Loucy (cell line): Measurements from ENCODE around the gene TBC1D8B.

ENCODE experiments used
- H2AFZ ChIP-seq: fragments of 200-600 bp; sonication (generic); 2 replicates; pipeline ENCODE4 v1.6.0; 2016; ENCODE audit warnings: antibody characterized with exemption, mild to moderate bottlenecking, low read length, moderate library complexity
- H3F3A ChIP-seq: fragments of 200-600 bp; 2 replicates; pipeline ENCODE4 v1.6.0; 2016; ENCODE audit warnings: antibody characterized with exemption, low read depth, mild to moderate bottlenecking
- H3K27me3 ChIP-seq: fragments of 200-600 bp; sonication (generic); 2 replicates; pipeline ENCODE4 v1.6.1; 2014; ENCODE audit warnings: low read length, mild to moderate bottlenecking; ENCODE audit not compliant: insufficient read depth, poor library complexity, severe bottlenecking
- H3K36me3 ChIP-seq: fragments of 200-600 bp; sonication (generic); 2 replicates; pipeline ENCODE4 v1.6.1; 2016; ENCODE audit warnings: low read length; ENCODE audit not compliant: insufficient read depth
- H3K4me1 ChIP-seq: fragments of 200-600 bp; sonication (generic); 2 replicates; pipeline ENCODE4 v1.5.1; 2014; ENCODE audit warnings: low read length, mild to moderate bottlenecking; ENCODE audit not compliant: insufficient read depth, poor library complexity, severe bottlenecking
- H3K4me2 ChIP-seq: fragments of 200-600 bp; sonication (generic); 2 replicates; pipeline ENCODE4 v1.6.0; 2014; ENCODE audit warnings: antibody characterized with exemption, low read length, low read depth, mild to moderate bottlenecking; ENCODE audit not compliant: poor library complexity, severe bottlenecking
- H3K4me3 ChIP-seq: fragments of 200-600 bp; sonication (generic); 2 replicates; pipeline ENCODE4 v1.5.1; 2014; ENCODE audit warnings: low read length, mild to moderate bottlenecking, mixed read lengths; ENCODE audit not compliant: poor library complexity, severe bottlenecking
- H3K79me2 ChIP-seq: fragments of 200-600 bp; sonication (generic); 2 replicates; pipeline ENCODE4 v1.6.1; 2014; ENCODE audit warnings: low read length; ENCODE audit not compliant: insufficient read depth
- H3K9ac ChIP-seq: fragments of 200-600 bp; sonication (generic); 2 replicates; pipeline ENCODE4 v1.6.0; 2014; ENCODE audit warnings: mild to moderate bottlenecking, low read depth, low read length, moderate library complexity; ENCODE audit not compliant: poor library complexity, severe bottlenecking
- H3K9me2 ChIP-seq: fragments of 200-600 bp; sonication (generic); replicated peaks from 2 replicates; pipeline ENCODE4 v1.6.1; 2016; ENCODE audit warnings: low read depth, low read length, mixed read lengths
- H3K9me3 ChIP-seq: fragments of 200-600 bp; sonication (generic); 2 replicates; pipeline ENCODE4 v1.6.1; 2014; ENCODE audit warnings: mild to moderate bottlenecking, antibody characterized with exemption, low read length, low read depth; ENCODE audit not compliant: insufficient read depth
- H4K20me1 ChIP-seq: fragments of 200-600 bp; sonication (generic); 2 replicates; pipeline ENCODE4 v1.6.0; 2014; ENCODE audit warnings: antibody characterized with exemption, low read length, mild to moderate bottlenecking; ENCODE audit not compliant: insufficient read depth, poor library complexity, severe bottlenecking
- EZH2phosphoT487 ChIP-seq: fragments of 200-600 bp; IDR thresholded peaks from 2 replicates; pipeline ENCODE4 v1.6.1; 2018; ENCODE audit warnings: antibody characterized with exemption, mild to moderate bottlenecking, moderate library complexity, borderline replicate concordance
- TF ChIP-seq, protein P1 (sequence below): fragments of 200-600 bp; sonication (generic); conservative IDR thresholded peaks from 2 replicates; pipeline ENCODE4 v1.5.1; 2014; ENCODE audit warnings: mild to moderate bottlenecking, antibody characterized with exemption, low read length

TBC1D8B gene

DNA sequence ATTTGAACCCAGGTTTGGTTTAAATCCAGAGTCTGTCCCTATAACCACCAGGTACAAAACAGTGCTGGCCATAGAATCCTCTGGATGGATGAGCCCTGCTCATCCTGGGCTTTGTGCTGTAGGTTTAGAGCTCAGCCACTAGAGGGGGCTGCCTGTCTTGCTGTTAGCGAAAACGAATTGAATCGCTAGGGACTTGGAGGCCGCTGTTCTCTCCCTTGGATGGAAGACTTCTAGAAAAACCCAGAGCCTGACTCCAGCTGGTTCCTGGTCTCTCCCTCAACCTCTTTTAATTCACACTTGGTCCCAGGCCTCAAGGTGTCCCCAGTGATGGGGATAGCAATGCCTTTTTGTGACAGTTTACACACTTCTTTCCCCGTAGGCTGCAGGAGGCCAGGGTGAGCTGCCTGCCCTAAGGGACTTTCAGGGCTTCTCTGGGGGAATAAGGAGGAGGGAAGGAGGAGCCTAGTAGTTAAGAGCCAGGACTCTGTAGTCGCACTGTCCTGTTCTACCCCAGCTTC, 92.0 kb downstream of the TBC1D8B start:
- no peak overlapping the region for H3K4me3 ChIP-seq
- H4K20me1 ChIP-seq, result no peaks in the 10 kb centered on the region
- no peaks in the 10 kb centered on the region for H3K79me2 ChIP-seq
- no peak overlapping the region for H3K9ac ChIP-seq
- TF ChIP-seq, protein P1, sequence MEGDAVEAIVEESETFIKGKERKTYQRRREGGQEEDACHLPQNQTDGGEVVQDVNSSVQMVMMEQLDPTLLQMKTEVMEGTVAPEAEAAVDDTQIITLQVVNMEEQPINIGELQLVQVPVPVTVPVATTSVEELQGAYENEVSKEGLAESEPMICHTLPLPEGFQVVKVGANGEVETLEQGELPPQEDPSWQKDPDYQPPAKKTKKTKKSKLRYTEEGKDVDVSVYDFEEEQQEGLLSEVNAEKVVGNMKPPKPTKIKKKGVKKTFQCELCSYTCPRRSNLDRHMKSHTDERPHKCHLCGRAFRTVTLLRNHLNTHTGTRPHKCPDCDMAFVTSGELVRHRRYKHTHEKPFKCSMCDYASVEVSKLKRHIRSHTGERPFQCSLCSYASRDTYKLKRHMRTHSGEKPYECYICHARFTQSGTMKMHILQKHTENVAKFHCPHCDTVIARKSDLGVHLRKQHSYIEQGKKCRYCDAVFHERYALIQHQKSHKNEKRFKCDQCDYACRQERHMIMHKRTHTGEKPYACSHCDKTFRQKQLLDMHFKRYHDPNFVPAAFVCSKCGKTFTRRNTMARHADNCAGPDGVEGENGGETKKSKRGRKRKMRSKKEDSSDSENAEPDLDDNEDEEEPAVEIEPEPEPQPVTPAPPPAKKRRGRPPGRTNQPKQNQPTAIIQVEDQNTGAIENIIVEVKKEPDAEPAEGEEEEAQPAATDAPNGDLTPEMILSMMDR, result peak; percentile 71
- TF ChIP-seq EZH2phosphoT487, result no peak
- no peak overlapping the region for H3K4me2 ChIP-seq
- H3K27me3 ChIP-seq, result no peaks in the 10 kb centered on the region
- H3K9me3 ChIP-seq, result no peaks in the 10 kb centered on the region
- no peaks in the 10 kb centered on the region for H3K9me2 ChIP-seq
- no peaks in the 10 kb centered on the region for H3K4me1 ChIP-seq
- no peaks in the 10 kb centered on the region for H3F3A ChIP-seq
- no peaks in the 10 kb centered on the region for H3K36me3 ChIP-seq
- H2AFZ ChIP-seq, result peak overlapping the region; percentile 81

DNA sequence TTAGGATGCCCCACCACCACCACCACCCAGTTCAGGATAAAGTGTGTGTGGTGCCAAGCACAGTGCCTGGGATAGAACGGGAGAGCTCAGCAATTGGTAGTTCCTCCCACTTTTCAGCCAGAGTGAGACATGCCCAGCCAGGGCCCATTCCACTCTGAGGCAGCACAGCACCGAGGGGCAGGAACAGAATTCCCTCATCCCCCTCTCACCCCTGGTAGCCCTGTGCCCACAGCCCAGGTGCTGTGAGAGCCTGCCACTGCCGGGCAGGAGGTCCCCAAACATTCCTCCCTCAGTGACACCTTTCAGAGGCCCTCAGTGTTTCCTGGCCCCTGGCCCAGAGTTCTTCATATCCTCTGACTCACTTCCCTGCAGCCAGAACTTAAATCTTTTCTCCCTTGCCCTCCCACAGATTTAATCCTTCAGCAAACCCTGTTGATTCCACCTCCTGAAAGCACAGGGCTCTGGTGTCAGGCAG, 92.5 kb downstream of the TBC1D8B start:
- H3F3A ChIP-seq, result no peaks in the 10 kb centered on the region
- H3K4me2 ChIP-seq, result no peak overlapping the region
- H3K36me3 ChIP-seq, result no peaks in the 10 kb centered on the region
- H3K9ac ChIP-seq, result no peak overlapping the region
- no peaks in the 10 kb centered on the region for H3K9me2 ChIP-seq
- H2AFZ ChIP-seq, result no peak overlapping the region
- H3K9me3 ChIP-seq, result no peaks in the 10 kb centered on the region
- no peak for TF ChIP-seq EZH2phosphoT487
- TF ChIP-seq, protein P1, result no peak
- H3K79me2 ChIP-seq, result no peaks in the 10 kb centered on the region
- H3K4me3 ChIP-seq, result no peak overlapping the region
- no peaks in the 10 kb centered on the region for H3K4me1 ChIP-seq
- no peaks in the 10 kb centered on the region for H4K20me1 ChIP-seq
- no peaks in the 10 kb centered on the region for H3K27me3 ChIP-seq

DNA sequence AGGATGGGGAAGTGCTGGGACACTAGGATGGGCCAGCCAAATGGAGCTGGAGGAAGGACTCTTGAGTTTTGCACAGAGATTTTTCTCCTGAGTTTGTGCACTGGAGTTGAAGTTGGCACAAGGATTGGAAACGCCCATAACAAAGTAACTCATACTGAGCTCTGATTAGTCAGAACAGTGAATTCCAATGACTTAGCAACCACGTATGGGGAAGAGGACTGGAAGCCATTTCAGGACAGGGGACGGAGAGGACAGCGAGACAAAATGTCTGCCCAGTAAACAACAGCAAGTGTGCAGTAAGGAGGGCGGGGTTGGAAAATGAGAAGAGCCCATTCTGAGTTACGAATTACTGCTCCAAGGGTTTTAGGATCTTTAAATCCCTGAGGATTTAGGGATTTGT, 94.8 kb downstream of the TBC1D8B start:
- no peak overlapping the region for H2AFZ ChIP-seq
- H3K27me3 ChIP-seq, result no peaks in the 10 kb centered on the region
- no peaks in the 10 kb centered on the region for H3K36me3 ChIP-seq
- no peaks in the 10 kb centered on the region for H3K4me1 ChIP-seq
- no peak overlapping the region for H3K4me3 ChIP-seq
- no peaks in the 10 kb centered on the region for H3K9me3 ChIP-seq
- H3K4me2 ChIP-seq, result no peak overlapping the region
- H3K9me2 ChIP-seq, result no peaks in the 10 kb centered on the region
- H4K20me1 ChIP-seq, result no peaks in the 10 kb centered on the region
- no peaks in the 10 kb centered on the region for H3K79me2 ChIP-seq
- TF ChIP-seq, protein P1, result no peak
- TF ChIP-seq EZH2phosphoT487, result no peak
- no peak overlapping the region for H3K9ac ChIP-seq
- no peaks in the 10 kb centered on the region for H3F3A ChIP-seq
